A549 (cell line): Measurements from ENCODE around the gene PRKD1.

ENCODE experiments used
- BHLHE40 ChIP-seq: IDR thresholded peaks from 2 replicates; pipeline ENCODE4 v1.6.1; 2012; ENCODE audit warnings: low read depth, low read length, inconsistent platforms
- CEBPB ChIP-seq, 2 experiments: fragments of >200 bp in 1 of 2; sonication (Bioruptor Twin) in 1 of 2; formaldehyde crosslinking in 1 of 2; IDR thresholded peaks; 2 replicates each; pipeline ENCODE4 v1.6.1; 2012 to 2016
- ELK1 ChIP-seq: fragments of 150-350 bp; IDR thresholded peaks from 2 replicates; pipeline ENCODE4 v1.6.1; 2014; ENCODE audit warnings: low read depth, mild to moderate bottlenecking, low read length
- KDM1A ChIP-seq: fragments of 200-600 bp; sonication (generic); IDR thresholded peaks from 2 replicates; pipeline ENCODE4 v1.6.1; 2016; ENCODE audit warnings: low read depth, mild to moderate bottlenecking
- MAX ChIP-seq: IDR thresholded peaks from 2 replicates; pipeline ENCODE4 v1.6.1; 2012
- PHF8 ChIP-seq: fragments of 200-600 bp; sonication (generic); IDR thresholded peaks from 2 replicates; pipeline ENCODE4 v1.6.1; 2016; ENCODE audit warnings: low read depth, mild to moderate bottlenecking, antibody characterized with exemption, moderate library complexity, borderline replicate concordance
- RAD21 ChIP-seq, 2 experiments: fragments of >200 bp in 1 of 2; sonication (Bioruptor Twin) in 1 of 2; formaldehyde crosslinking in 1 of 2; IDR thresholded peaks in 1 of 2; conservative IDR thresholded peaks in 1 of 2; 2 replicates in 1 of 2; 3 replicates in 1 of 2; pipeline ENCODE4 v1.6.1; 2012 to 2018; ENCODE audit warnings: inconsistent platforms in 1 of 2
- RCOR1 ChIP-seq: fragments of 150-350 bp; IDR thresholded peaks from 2 replicates; pipeline ENCODE4 v1.6.1; 2014; ENCODE audit warnings: antibody characterized with exemption, low read length, low read depth
- RFX5 ChIP-seq: fragments of 450-650 bp; IDR thresholded peaks from 2 replicates; pipeline ENCODE4 v1.7.1; 2014; ENCODE audit warnings: antibody characterized with exemption, mild to moderate bottlenecking, moderate library complexity
- RNF2 ChIP-seq: fragments of 200-600 bp; sonication (generic); IDR thresholded peaks from 2 replicates; pipeline ENCODE4 v1.6.1; 2016; ENCODE audit warnings: low read depth, mild to moderate bottlenecking, antibody characterized with exemption, moderate library complexity, borderline replicate concordance
- TF ChIP-seq, protein P1 (sequence below): fragments of >200 bp; sonication (Bioruptor Twin); formaldehyde crosslinking; IDR thresholded peaks from 3 replicates; pipeline ENCODE4 v1.5.1; 2016
- TF ChIP-seq, protein P2 (sequence below): fragments of 450-650 bp; IDR thresholded peaks from 2 replicates; pipeline ENCODE4 v1.6.1; 2014; ENCODE audit warnings: antibody characterized with exemption
- TF ChIP-seq, protein P3 (sequence below): fragments of 200-600 bp; sonication (generic); IDR thresholded peaks from 2 replicates; pipeline ENCODE4 v1.6.1; 2016; ENCODE audit warnings: antibody characterized with exemption, mild to moderate bottlenecking, moderate library complexity

DNA sequence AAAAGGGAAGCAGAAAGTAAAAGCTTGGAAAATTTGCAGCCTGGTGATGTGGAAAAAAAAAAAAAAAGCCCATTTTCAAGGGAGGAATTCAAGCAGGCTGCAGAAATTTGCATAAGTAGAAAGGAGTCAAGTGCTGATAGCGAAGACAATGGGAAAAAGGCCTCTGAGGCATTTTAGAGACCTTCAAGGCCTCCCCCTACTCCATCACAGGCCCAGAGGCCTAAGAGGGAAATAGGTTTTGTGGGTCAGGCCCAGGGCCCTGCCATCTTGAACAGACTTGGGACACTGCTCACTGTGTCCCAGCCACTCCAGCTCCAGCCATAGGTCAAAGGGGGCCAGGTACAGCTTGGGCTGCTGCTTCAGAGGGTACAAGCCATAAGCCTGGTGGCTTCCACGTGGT lies 13.8 kb upstream of the PRKD1 start:
- TF ChIP-seq PHF8 (no peak), RAD21 (conservative IDR thresholded peaks at IDR 0.05 in 1 of 2, IDR thresholded peaks at IDR 0.05 in 1 of 2) (no peak), KDM1A (no peak), ELK1 (no peak), CEBPB (IDR thresholded peaks at IDR 0.05) (no peak), RNF2 (no peak), RCOR1 (no peak), RFX5 (no peak), BHLHE40 (no peak), MAX (no peak)
- TF ChIP-seq, protein P1, sequence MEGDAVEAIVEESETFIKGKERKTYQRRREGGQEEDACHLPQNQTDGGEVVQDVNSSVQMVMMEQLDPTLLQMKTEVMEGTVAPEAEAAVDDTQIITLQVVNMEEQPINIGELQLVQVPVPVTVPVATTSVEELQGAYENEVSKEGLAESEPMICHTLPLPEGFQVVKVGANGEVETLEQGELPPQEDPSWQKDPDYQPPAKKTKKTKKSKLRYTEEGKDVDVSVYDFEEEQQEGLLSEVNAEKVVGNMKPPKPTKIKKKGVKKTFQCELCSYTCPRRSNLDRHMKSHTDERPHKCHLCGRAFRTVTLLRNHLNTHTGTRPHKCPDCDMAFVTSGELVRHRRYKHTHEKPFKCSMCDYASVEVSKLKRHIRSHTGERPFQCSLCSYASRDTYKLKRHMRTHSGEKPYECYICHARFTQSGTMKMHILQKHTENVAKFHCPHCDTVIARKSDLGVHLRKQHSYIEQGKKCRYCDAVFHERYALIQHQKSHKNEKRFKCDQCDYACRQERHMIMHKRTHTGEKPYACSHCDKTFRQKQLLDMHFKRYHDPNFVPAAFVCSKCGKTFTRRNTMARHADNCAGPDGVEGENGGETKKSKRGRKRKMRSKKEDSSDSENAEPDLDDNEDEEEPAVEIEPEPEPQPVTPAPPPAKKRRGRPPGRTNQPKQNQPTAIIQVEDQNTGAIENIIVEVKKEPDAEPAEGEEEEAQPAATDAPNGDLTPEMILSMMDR, result no peak
- TF ChIP-seq, protein P2, sequence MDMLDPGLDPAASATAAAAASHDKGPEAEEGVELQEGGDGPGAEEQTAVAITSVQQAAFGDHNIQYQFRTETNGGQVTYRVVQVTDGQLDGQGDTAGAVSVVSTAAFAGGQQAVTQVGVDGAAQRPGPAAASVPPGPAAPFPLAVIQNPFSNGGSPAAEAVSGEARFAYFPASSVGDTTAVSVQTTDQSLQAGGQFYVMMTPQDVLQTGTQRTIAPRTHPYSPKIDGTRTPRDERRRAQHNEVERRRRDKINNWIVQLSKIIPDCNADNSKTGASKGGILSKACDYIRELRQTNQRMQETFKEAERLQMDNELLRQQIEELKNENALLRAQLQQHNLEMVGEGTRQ, result no peak
- TF ChIP-seq, protein P3, sequence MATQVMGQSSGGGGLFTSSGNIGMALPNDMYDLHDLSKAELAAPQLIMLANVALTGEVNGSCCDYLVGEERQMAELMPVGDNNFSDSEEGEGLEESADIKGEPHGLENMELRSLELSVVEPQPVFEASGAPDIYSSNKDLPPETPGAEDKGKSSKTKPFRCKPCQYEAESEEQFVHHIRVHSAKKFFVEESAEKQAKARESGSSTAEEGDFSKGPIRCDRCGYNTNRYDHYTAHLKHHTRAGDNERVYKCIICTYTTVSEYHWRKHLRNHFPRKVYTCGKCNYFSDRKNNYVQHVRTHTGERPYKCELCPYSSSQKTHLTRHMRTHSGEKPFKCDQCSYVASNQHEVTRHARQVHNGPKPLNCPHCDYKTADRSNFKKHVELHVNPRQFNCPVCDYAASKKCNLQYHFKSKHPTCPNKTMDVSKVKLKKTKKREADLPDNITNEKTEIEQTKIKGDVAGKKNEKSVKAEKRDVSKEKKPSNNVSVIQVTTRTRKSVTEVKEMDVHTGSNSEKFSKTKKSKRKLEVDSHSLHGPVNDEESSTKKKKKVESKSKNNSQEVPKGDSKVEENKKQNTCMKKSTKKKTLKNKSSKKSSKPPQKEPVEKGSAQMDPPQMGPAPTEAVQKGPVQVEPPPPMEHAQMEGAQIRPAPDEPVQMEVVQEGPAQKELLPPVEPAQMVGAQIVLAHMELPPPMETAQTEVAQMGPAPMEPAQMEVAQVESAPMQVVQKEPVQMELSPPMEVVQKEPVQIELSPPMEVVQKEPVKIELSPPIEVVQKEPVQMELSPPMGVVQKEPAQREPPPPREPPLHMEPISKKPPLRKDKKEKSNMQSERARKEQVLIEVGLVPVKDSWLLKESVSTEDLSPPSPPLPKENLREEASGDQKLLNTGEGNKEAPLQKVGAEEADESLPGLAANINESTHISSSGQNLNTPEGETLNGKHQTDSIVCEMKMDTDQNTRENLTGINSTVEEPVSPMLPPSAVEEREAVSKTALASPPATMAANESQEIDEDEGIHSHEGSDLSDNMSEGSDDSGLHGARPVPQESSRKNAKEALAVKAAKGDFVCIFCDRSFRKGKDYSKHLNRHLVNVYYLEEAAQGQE, result no peak
